ENCODE results near the gene ZFC3H1.

GRCh38 chr12:71642264-71642663, 21.4 kb downstream of the ZFC3H1 start:
- no peak for TF ChIP-seq EZH2 (IDR thresholded peaks at IDR 0.05; ENCODE audit: borderline replicate concordance, low read depth, low read length, severe bottlenecking)
- TF ChIP-seq, protein P1, sequence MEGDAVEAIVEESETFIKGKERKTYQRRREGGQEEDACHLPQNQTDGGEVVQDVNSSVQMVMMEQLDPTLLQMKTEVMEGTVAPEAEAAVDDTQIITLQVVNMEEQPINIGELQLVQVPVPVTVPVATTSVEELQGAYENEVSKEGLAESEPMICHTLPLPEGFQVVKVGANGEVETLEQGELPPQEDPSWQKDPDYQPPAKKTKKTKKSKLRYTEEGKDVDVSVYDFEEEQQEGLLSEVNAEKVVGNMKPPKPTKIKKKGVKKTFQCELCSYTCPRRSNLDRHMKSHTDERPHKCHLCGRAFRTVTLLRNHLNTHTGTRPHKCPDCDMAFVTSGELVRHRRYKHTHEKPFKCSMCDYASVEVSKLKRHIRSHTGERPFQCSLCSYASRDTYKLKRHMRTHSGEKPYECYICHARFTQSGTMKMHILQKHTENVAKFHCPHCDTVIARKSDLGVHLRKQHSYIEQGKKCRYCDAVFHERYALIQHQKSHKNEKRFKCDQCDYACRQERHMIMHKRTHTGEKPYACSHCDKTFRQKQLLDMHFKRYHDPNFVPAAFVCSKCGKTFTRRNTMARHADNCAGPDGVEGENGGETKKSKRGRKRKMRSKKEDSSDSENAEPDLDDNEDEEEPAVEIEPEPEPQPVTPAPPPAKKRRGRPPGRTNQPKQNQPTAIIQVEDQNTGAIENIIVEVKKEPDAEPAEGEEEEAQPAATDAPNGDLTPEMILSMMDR (IDR thresholded peaks at IDR 0.05; ENCODE audit: extremely low read depth in 1 of 2, insufficient read depth in 1 of 2, low read depth in 1 of 2, low read length in 2 of 2), result no peak
- no peak for TF ChIP-seq POLR2A (IDR thresholded peaks at IDR 0.05; ENCODE audit: low read depth, low read length)
- TF ChIP-seq POLR2AphosphoS5 (IDR thresholded peaks at IDR 0.05; ENCODE audit: insufficient read depth, low read depth, low read length), result no peak
- TF ChIP-seq, protein P2, sequence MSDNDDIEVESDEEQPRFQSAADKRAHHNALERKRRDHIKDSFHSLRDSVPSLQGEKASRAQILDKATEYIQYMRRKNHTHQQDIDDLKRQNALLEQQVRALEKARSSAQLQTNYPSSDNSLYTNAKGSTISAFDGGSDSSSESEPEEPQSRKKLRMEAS (IDR thresholded peaks at IDR 0.05; ENCODE audit: insufficient read depth, insufficient read length), result no peak
